Sigmoid colon (tissue), 4 donors: ENCODE results near the gene GPC3.

Source experiments
- CTCF ChIP-seq, 4 experiments: fragments of 450-650 bp in 3 of 4; fragments of 200-600 bp in 1 of 4; IDR thresholded peaks; one replicate each; pipeline ENCODE4 v1.5.1; 2016 to 2019; ENCODE audit warnings: antibody characterized with exemption in 4 of 4, mild to moderate bottlenecking in 3 of 4, moderate library complexity in 2 of 4
- EP300 ChIP-seq, 4 donors: sonication (generic); formaldehyde crosslinking; IDR thresholded peaks; one replicate each; pipeline ENCODE4 v1.6.1; 2017; ENCODE audit warnings: antibody characterized with exemption in 4 of 4

- TF ChIP-seq EP300 (IDR thresholded peaks at IDR 0.05) (no peak), CTCF (IDR thresholded peaks at IDR 0.05) (no peak)
These were observed 68.2 kb downstream of the GPC3 start for GRCh38 chrX:133916984-133917722.
